Cardiac muscle cell (in vitro differentiated cells and primary cell): ENCODE measurements around the gene UMAD1. TPM values are rescaled to one million over a fixed set of nuclear protein-coding genes. Genes with fewer than 3 reads are reported as not detected.
"Not testable (repeated sequence)": the region's sequence is repeated elsewhere in the genome, so short reads cannot be mapped to it uniquely, and the experiment has no call there.

Experiments
- DNase-seq, 2 donors: peaks; one replicate each; pipeline versions ENCODE4 v3.0.0 to v3.0.0-alpha.2; 2010 to 2017; ENCODE audit warnings: low read depth in 1 of 2, low spot score in 1 of 2
- H3K27ac ChIP-seq: fragments of 200-600 bp; sonication (generic); 2 replicates; pipeline ENCODE4 v1.5.1; 2016
- H3K27me3 ChIP-seq: fragments of 200-600 bp; sonication (generic); 2 replicates; pipeline ENCODE4 v1.6.0; 2016; ENCODE audit warnings: control low read depth
- H3K36me3 ChIP-seq: fragments of 200-600 bp; sonication (generic); 2 replicates; pipeline ENCODE4 v1.5.1; 2016; ENCODE audit warnings: control low read depth
- H3K4me1 ChIP-seq: fragments of 200-600 bp; sonication (generic); 2 replicates; pipeline ENCODE4 v1.8.1; 2017; ENCODE audit warnings: low read depth, mild to moderate bottlenecking, mixed run types
- H3K4me3 ChIP-seq: fragments of 200-600 bp; sonication (generic); 2 replicates; pipeline ENCODE4 v1.5.1; 2016; ENCODE audit warnings: mild to moderate bottlenecking
- H3K9me3 ChIP-seq: fragments of 200-600 bp; sonication (generic); 2 replicates; pipeline ENCODE4 v1.5.1; 2017; ENCODE audit warnings: low read depth, mild to moderate bottlenecking, control low read depth
- CTCF ChIP-seq: IDR thresholded peaks from 2 replicates; pipeline ENCODE4 v1.5.1; 2012; ENCODE audit warnings: low read depth, mild to moderate bottlenecking, low read length
- polyA plus RNA-seq: library from polyadenylated mRNA; unstranded; fragments of >200 nt; fragmentation: Nextera tagmentation; extraction: Ambion mirVana; gene quantifications from 2 replicates; pipeline ENCODE4 v1.2.1, GENCODE V29; 2016
- total RNA-seq: library from RNA; depleted of rRNA; stranded (reverse); fragments of >200 nt; gene quantifications from 2 replicates; pipeline ENCODE4 v1.2.3, GENCODE V29; 2016

Gene UMAD1
- total and polyA plus RNA-seq, 2 experiments from 2014 or later: 8.2 to 12.9 TPM

GRCh38 chr7:7821517-7821916 lies 181.0 kb downstream of the UMAD1 start:
- H3K4me3 ChIP-seq: no peak overlapping the region
- DNase-seq: no peak

GRCh38 chr7:7825294-7825693 lies 184.7 kb downstream of the UMAD1 start:
- not testable (repeated sequence) for H3K9me3 ChIP-seq, H3K27me3 ChIP-seq, H3K4me3 ChIP-seq, H3K27ac ChIP-seq, DNase-seq, H3K4me1 ChIP-seq, H3K36me3 ChIP-seq

More at GRCh38 chr7:7821517-7821916, 181.0 kb downstream of the UMAD1 start:
- no peaks in the 10 kb centered on the region for H3K27me3 ChIP-seq
- no peaks in the 10 kb centered on the region for H3K9me3 ChIP-seq
- no peaks in the 10 kb centered on the region for H3K4me1 ChIP-seq
- H3K36me3 ChIP-seq: no peaks in the 10 kb centered on the region
- H3K27ac ChIP-seq: no peak overlapping the region
- no peak for TF ChIP-seq CTCF

GRCh38 chr7:7829667-7830066 lies 189.1 kb downstream of the UMAD1 start:
- Histone ChIP-seq H3K27me3 (no peaks in the 10 kb centered on the region), H3K27ac (no peak overlapping the region), H3K4me1 (no peaks in the 10 kb centered on the region), H3K36me3 (no peaks in the 10 kb centered on the region), H3K4me3 (no peak overlapping the region), H3K9me3 (no peaks in the 10 kb centered on the region)
- no peak for DNase-seq
- no peak for TF ChIP-seq CTCF

GRCh38 chr7:7830122-7830878 lies 189.7 kb downstream of the UMAD1 start:
- no peak overlapping the region for H3K27ac ChIP-seq
- DNase-seq: peak in 1 of 2 donors; percentile 5

GRCh38 chr7:7832518-7832917 lies 192.0 kb downstream of the UMAD1 start:
- Histone ChIP-seq H3K36me3 (no peaks in the 10 kb centered on the region), H3K27ac (no peak overlapping the region), H3K9me3 (no peaks in the 10 kb centered on the region), H3K4me3 (no peak overlapping the region), H3K4me1 (no peaks in the 10 kb centered on the region), H3K27me3 (no peaks in the 10 kb centered on the region)
- no peak for TF ChIP-seq CTCF
- no peak for DNase-seq

More at GRCh38 chr7:7830122-7830878, 189.7 kb downstream of the UMAD1 start:
- TF ChIP-seq CTCF: no peak
- H3K4me3 ChIP-seq: no peak overlapping the region
- no peaks in the 10 kb centered on the region for H3K9me3 ChIP-seq
- no peaks in the 10 kb centered on the region for H3K4me1 ChIP-seq
- no peaks in the 10 kb centered on the region for H3K36me3 ChIP-seq
- no peaks in the 10 kb centered on the region for H3K27me3 ChIP-seq

- no peak for DNase-seq
- no peak overlapping the region for H3K27ac ChIP-seq
Measured at GRCh38 chr7:7834761-7835160, 194.2 kb downstream of the UMAD1 start.

More at GRCh38 chr7:7834761-7835160, 194.2 kb downstream of the UMAD1 start:
- no peak for TF ChIP-seq CTCF
- Histone ChIP-seq H3K9me3 (no peaks in the 10 kb centered on the region), H3K27me3 (no peaks in the 10 kb centered on the region), H3K4me3 (no peak overlapping the region), H3K36me3 (no peaks in the 10 kb centered on the region), H3K4me1 (no peaks in the 10 kb centered on the region)
